CD4-positive, alpha-beta memory T cell (primary cell): ENCODE data around the gene HDAC7. TPM values are rescaled to one million over a fixed set of nuclear protein-coding genes. Genes with fewer than 3 reads are reported as not detected.

Experiments used
- CTCF ChIA-PET: fragments of 350-600 bp; sonication (Branson Sonifier 250); formaldehyde crosslinking; loops from one replicate; lab custom pipeline; 2021; ENCODE audit warnings: inconsistent platforms; ENCODE audit not compliant: partially characterized antibody; lab: Charles Lee
- POLR2A ChIA-PET: fragments of 350-600 bp; sonication (Branson Sonifier 250); formaldehyde crosslinking; loops from one replicate; lab custom pipeline; 2021; ENCODE audit not compliant: partially characterized antibody; lab: Charles Lee
- DNase-seq, 5 donors: peaks; one replicate each; pipeline versions ENCODE4 v3.0.0 to v3.0.0-alpha.2; 2020 to 2022; ENCODE audit warnings: mixed read lengths in 1 of 5
- H3K27ac ChIP-seq: one replicate; pipeline ENCODE4 v1.7.0; 2013; ENCODE audit warnings: low read depth, low read length
- H3K27me3 ChIP-seq: 2 replicates; pipeline ENCODE4 v1.7.0; 2013; ENCODE audit warnings: mild to moderate bottlenecking, low read length, moderate library complexity; ENCODE audit not compliant: insufficient read depth
- H3K36me3 ChIP-seq: 2 replicates; pipeline ENCODE4 v1.7.0; 2013; ENCODE audit warnings: mild to moderate bottlenecking, low read length, moderate library complexity; ENCODE audit not compliant: insufficient read depth
- H3K4me1 ChIP-seq: 2 replicates; pipeline ENCODE4 v1.7.0; 2013; ENCODE audit warnings: mild to moderate bottlenecking, low read length, moderate library complexity; ENCODE audit not compliant: insufficient read depth
- H3K4me3 ChIP-seq, 2 donors: one replicate each; pipeline ENCODE4 v1.7.0; 2013; ENCODE audit warnings: low read length in 2 of 2, mild to moderate bottlenecking in 1 of 2
- H3K9me3 ChIP-seq, 2 donors: one replicate each; pipeline ENCODE4 v1.7.0; 2013; ENCODE audit warnings: low read length in 2 of 2, control low read depth in 1 of 2; ENCODE audit not compliant: control insufficient read depth in 1 of 2
- H3K27ac Mint-ChIP-seq, 7 donors: one replicate each; pipeline ENCODE4 v1.8.0; 2020 to 2021; ENCODE audit warnings: mixed read lengths in 7 of 7, mild to moderate bottlenecking in 6 of 7, inconsistent platforms in 3 of 7, moderate library complexity in 3 of 7
- H3K27me3 Mint-ChIP-seq, 2 donors: one replicate each; pipeline ENCODE4 v1.8.0; 2020 to 2021; ENCODE audit warnings: mixed read lengths in 2 of 2
- H3K36me3 Mint-ChIP-seq, 2 donors: one replicate each; pipeline ENCODE4 v1.8.0; 2020 to 2021; ENCODE audit warnings: mixed read lengths in 2 of 2, inconsistent platforms in 1 of 2, mild to moderate bottlenecking in 1 of 2
- H3K4me1 Mint-ChIP-seq, 4 donors: one replicate each; pipeline ENCODE4 v1.8.0; 2020 to 2021; ENCODE audit warnings: mixed read lengths in 4 of 4, mild to moderate bottlenecking in 1 of 4
- H3K4me3 Mint-ChIP-seq, 8 donors: one replicate each; pipeline ENCODE4 v1.8.0; 2020 to 2021; ENCODE audit warnings: mixed read lengths in 8 of 8, mild to moderate bottlenecking in 7 of 8, moderate library complexity in 6 of 8, inconsistent platforms in 3 of 8
- H3K9me3 Mint-ChIP-seq, 8 donors: one replicate each; pipeline ENCODE4 v1.8.0; 2020 to 2021; ENCODE audit warnings: mixed read lengths in 8 of 8, mild to moderate bottlenecking in 5 of 8, inconsistent platforms in 3 of 8, moderate library complexity in 1 of 8
- intact Hi-C: fragments of 100-400 bp; cut with micrococcal nuclease; formaldehyde crosslinking; loops from one replicate; pipeline ENCODE4 v1.15.1; 2023
- polyA plus RNA-seq, 2 donors: library from polyadenylated mRNA; unstranded; fragments of 300-500 nt; fragmentation: Illumina TruSeq; gene quantifications; one replicate each; pipeline ENCODE4 v1.2.3, GENCODE V29; 2021
- total RNA-seq, 2 experiments: library from RNA; stranded (reverse); gene quantifications; one replicate each; pipeline ENCODE4 v1.2.3, GENCODE V29; 2021

Gene HDAC7
- total and polyA plus RNA-seq, 4 experiments from 2014 or later, result 7.9 to 142 (median 83.1) TPM

DNA sequence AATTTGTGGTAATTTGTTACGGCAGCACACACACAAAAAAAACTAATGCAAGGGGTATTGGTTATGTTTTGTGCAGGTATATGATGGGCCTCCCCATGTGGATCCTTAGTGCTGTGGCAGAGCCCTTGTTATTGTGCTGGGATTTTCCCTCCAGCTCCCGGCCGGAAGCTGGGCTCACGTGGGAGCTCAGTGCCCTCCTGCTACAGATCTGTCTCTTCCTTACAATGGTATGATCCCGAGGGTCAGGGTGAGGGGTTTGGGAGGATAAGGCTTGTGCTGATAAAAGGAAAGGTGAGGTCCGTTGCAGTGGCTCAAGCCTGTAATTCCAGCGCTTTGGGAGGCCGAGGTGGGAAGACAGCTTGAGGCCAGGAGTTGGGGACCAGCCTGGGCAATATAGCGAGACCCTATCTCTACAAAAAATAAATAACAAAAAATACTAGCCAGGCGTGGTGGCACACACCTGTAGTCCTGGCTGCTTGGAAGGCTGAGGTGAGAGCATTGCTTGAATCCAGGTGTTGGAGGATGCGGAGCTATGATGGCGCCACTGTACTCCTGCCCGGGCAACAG is 47.5 kb downstream of the HDAC7 start:
- ChIA-PET CTCF (interaction anchor here (0.6 to 20.2 kb wide), 12 partner anchors 9 to 121 kb away, joined by 3 to 671 read pairs (median 4); partner anchors contain the start of genes RAPGEF3 and RPAP3), POLR2A (interaction anchor here (0.6 to 3.0 kb wide), 17 partner anchors 10 to 67 kb away, joined by 3 to 18 read pairs (median 6); partner anchors contain the start of genes HDAC7, RAPGEF3 and RPAP3)
- H3K27ac Mint-ChIP-seq, result peak overlapping the region in 5 of 7 donors; percentile 58 to 91 (median 80)
- H3K9me3 Mint-ChIP-seq, result no peaks in the 10 kb centered on the region
- H3K27me3 Mint-ChIP-seq, result no peaks in the 10 kb centered on the region
- intact Hi-C loops, result loop anchor here (2.0 kb wide), 1 partner anchor 13 kb away; the partner anchor contains the start of gene RAPGEF3
- Histone ChIP-seq H3K4me3 (no peak overlapping the region), H3K27ac (no peak overlapping the region), H3K27me3 (no peaks in the 10 kb centered on the region), H3K4me1 (peaks cover 16% of the 10 kb centered on the region), H3K9me3 (no peaks in the 10 kb centered on the region), H3K36me3 (no peaks in the 10 kb centered on the region)
- H3K4me1 Mint-ChIP-seq, result peaks cover 5 to 26% (median 17%) of the 10 kb centered on the region in 4 donors
- no peaks in the 10 kb centered on the region for H3K36me3 Mint-ChIP-seq
- DNase-seq, result no peak
- peak overlapping the region; percentile 80 to 91 (median 87) for H3K4me3 Mint-ChIP-seq

- Mint-ChIP-seq H3K4me3 (peak overlapping the region in 1 of 8 donors; percentile 40), H3K36me3 (no peaks in the 10 kb centered on the region), H3K4me1 (peaks cover 8 to 34% (median 19%) of the 10 kb centered on the region in 4 donors), H3K27me3 (no peaks in the 10 kb centered on the region), H3K9me3 (no peaks in the 10 kb centered on the region), H3K27ac (peak overlapping the region in 1 of 7 donors; percentile 77)
- DNase-seq, result no peak
- no peaks in the 10 kb centered on the region for H3K9me3 ChIP-seq
- H3K4me1 ChIP-seq, result peaks cover 16% of the 10 kb centered on the region
- no peak overlapping the region for H3K27ac ChIP-seq
- ChIA-PET POLR2A (interaction anchor here (3.0 kb wide), 1 partner anchor 46 kb away, joined by 15 read pairs; no protein-coding TSS in a partner anchor), CTCF (interaction anchor here (0.7 to 20.2 kb wide), 8 partner anchors 8 to 66 kb away, joined by 3 to 671 read pairs (median 74); partner anchors contain the start of genes RAPGEF3 and RPAP3)
- no peak overlapping the region for H3K4me3 ChIP-seq
- intact Hi-C loops, result no loop called here
- no peaks in the 10 kb centered on the region for H3K36me3 ChIP-seq
- no peaks in the 10 kb centered on the region for H3K27me3 ChIP-seq
Measured at GRCh38 chr12:47771304-47771703, 48.4 kb downstream of the HDAC7 start.

DNA sequence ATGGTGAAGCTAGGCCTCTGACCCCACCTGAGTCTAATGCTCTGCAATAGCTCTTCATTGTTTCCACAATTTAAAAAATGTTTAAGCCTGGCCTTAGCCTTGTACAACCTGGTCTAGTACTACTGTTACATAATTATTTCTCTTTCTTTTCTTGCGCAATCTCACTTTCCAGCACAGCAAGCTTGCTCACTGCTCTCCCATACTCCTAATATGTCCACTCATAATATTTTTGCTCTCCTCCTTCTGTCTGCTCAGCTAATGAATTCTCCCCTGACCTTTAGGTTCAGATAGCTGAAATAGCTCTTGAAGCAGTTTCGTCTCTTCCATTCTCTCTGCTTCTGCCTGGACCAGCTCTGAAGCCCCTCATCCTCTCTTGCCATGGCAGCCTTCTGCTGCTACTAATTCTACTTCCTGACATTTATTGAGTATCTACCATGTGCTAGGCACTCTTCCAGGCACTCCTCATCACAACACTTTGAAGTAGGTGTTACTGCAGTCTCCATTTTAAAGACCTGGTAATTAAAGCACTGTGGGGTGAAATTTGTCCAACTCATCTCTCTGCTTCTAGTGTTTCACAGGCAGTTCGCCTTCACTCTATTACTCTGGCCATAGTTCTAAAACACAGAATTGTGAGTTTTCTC is 49.5 kb downstream of the HDAC7 start:
- Mint-ChIP-seq H3K27me3 (no peaks in the 10 kb centered on the region), H3K4me1 (peaks cover 9 to 32% (median 19%) of the 10 kb centered on the region in 4 donors), H3K9me3 (peaks cover 0 to 2% (median 0%) of the 10 kb centered on the region in 8 donors), H3K36me3 (no peaks in the 10 kb centered on the region), H3K27ac (no peak overlapping the region), H3K4me3 (no peak overlapping the region)
- Histone ChIP-seq H3K27me3 (no peaks in the 10 kb centered on the region), H3K36me3 (no peaks in the 10 kb centered on the region), H3K27ac (no peak overlapping the region), H3K9me3 (no peaks in the 10 kb centered on the region), H3K4me3 (no peak overlapping the region), H3K4me1 (peaks cover 16% of the 10 kb centered on the region)
- ChIA-PET CTCF (interaction anchor here (1.4 to 20.2 kb wide), 10 partner anchors 9 to 67 kb away, joined by 4 to 671 read pairs (median 12); partner anchors contain the start of genes RAPGEF3 and RPAP3), POLR2A (interaction anchor here (1.4 to 1.5 kb wide), 2 partner anchors 29 to 40 kb away, joined by 3 read pairs; no protein-coding TSS in a partner anchor)
- DNase-seq, result no peak
- intact Hi-C loops, result no loop called here

- Histone ChIP-seq H3K4me1 (peaks cover 14% of the 10 kb centered on the region), H3K27ac (no peak overlapping the region), H3K9me3 (no peaks in the 10 kb centered on the region), H3K4me3 (no peak overlapping the region), H3K36me3 (no peaks in the 10 kb centered on the region), H3K27me3 (no peaks in the 10 kb centered on the region)
- Mint-ChIP-seq H3K27me3 (no peaks in the 10 kb centered on the region), H3K27ac (no peak overlapping the region), H3K4me1 (peaks cover 9 to 27% (median 17%) of the 10 kb centered on the region in 4 donors), H3K9me3 (peaks cover 0 to 2% (median 0%) of the 10 kb centered on the region in 8 donors), H3K4me3 (no peak overlapping the region), H3K36me3 (no peaks in the 10 kb centered on the region)
- intact Hi-C loops, result no loop called here
- no peak for DNase-seq
- POLR2A ChIA-PET, result interaction anchor here (0.8 to 1.5 kb wide), 4 partner anchors 25 to 51 kb away, joined by 3 read pairs; no protein-coding TSS in a partner anchor
- CTCF ChIA-PET, result interaction anchor here (0.5 to 20.2 kb wide), 14 partner anchors 7 to 683 kb away, joined by 3 to 671 read pairs (median 7); partner anchors contain the start of genes RAPGEF3 and RPAP3
Measured at GRCh38 chr12:47769234-47770085, 50.2 kb downstream of the HDAC7 start.

DNA sequence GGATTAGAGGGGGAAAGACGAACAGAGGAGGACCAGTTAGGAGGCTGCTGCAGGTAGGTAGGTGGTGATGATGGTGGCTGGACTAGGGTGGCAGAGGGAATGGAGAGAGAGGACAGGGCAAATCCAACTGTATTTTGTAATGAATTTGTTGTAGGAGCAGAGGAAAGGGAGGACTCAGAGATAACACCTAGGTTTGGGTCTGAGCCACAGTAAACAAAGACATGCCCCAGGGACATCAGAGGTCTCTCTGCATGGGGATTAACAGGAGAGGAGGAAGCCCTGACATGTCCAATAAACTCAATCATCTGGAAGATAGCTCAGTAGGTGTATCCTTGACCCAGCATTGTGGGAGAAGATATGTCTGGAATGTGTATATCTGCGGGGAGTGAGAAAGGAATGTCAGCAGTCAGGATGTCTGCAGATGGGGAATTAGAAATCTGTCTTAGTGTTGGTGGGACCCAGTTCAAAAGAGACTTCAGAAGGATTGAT is 51.3 kb downstream of the HDAC7 start:
- intact Hi-C loops, result no loop called here
- Histone ChIP-seq H3K27me3 (no peaks in the 10 kb centered on the region), H3K27ac (no peak overlapping the region), H3K36me3 (no peaks in the 10 kb centered on the region), H3K4me3 (no peak overlapping the region), H3K9me3 (no peaks in the 10 kb centered on the region), H3K4me1 (peaks cover 5% of the 10 kb centered on the region)
- Mint-ChIP-seq H3K36me3 (no peaks in the 10 kb centered on the region), H3K4me3 (no peak overlapping the region), H3K9me3 (peaks cover 0 to 2% (median 0%) of the 10 kb centered on the region in 8 donors), H3K27ac (no peak overlapping the region), H3K27me3 (no peaks in the 10 kb centered on the region), H3K4me1 (peaks cover 6 to 18% (median 10%) of the 10 kb centered on the region in 4 donors)
- CTCF ChIA-PET, result interaction anchor here (0.6 to 20.2 kb wide), 13 partner anchors 8 to 103 kb away, joined by 3 to 671 read pairs (median 15); partner anchors contain the start of genes RAPGEF3 and RPAP3
- POLR2A ChIA-PET, result interaction anchor here (0.8 to 2.2 kb wide), 5 partner anchors 24 to 65 kb away, joined by 3 to 6 read pairs (median 3); no protein-coding TSS in a partner anchor
- DNase-seq, result no peak

GRCh38 chr12:47767216-47767724 is 52.4 kb downstream of the HDAC7 start:
- intact Hi-C loops, result loop anchor here (1.0 kb wide), 3 partner anchors 23 to 116 kb away; no protein-coding TSS in a partner anchor
- peak; percentile 61 to 72 (median 67) for DNase-seq
- H3K36me3 Mint-ChIP-seq, result no peaks in the 10 kb centered on the region
- no peaks in the 10 kb centered on the region for H3K36me3 ChIP-seq
- no peak overlapping the region for H3K4me3 Mint-ChIP-seq
- no peak overlapping the region for H3K27ac ChIP-seq
- peak overlapping the region in 1 of 7 donors; percentile 7 for H3K27ac Mint-ChIP-seq
- no peaks in the 10 kb centered on the region for H3K9me3 ChIP-seq
- H3K27me3 Mint-ChIP-seq, result no peaks in the 10 kb centered on the region
- POLR2A ChIA-PET, result interaction anchor here (1.0 to 2.2 kb wide), 7 partner anchors 23 to 72 kb away, joined by 3 to 20 read pairs (median 4); no protein-coding TSS in a partner anchor
- CTCF ChIA-PET, result interaction anchor here (0.6 to 20.2 kb wide), 21 partner anchors 9 to 180 kb away, joined by 3 to 671 read pairs (median 5); partner anchors contain the start of genes RAPGEF3 and RPAP3
- H3K27me3 ChIP-seq, result no peaks in the 10 kb centered on the region
- H3K4me1 ChIP-seq, result peaks cover under 1% of the 10 kb centered on the region
- no peak overlapping the region for H3K4me3 ChIP-seq
- H3K9me3 Mint-ChIP-seq, result peaks cover 0 to 2% (median 0%) of the 10 kb centered on the region in 8 donors
- H3K4me1 Mint-ChIP-seq, result peaks cover 4 to 14% (median 6%) of the 10 kb centered on the region in 4 donors
